HepG2 (cell line): ENCODE results near the gene NUTF2. TPM values are rescaled to one million over a fixed set of nuclear protein-coding genes. Genes with fewer than 3 reads are reported as not detected.

Experiments
- AKAP8 ChIP-seq: sonication (generic); formaldehyde crosslinking; IDR thresholded peaks from 2 replicates; pipeline ENCODE4 v1.5.1; 2020; ENCODE audit warnings: mild to moderate bottlenecking, missing genetic modification reagents
- CHCHD3 ChIP-seq: sonication (generic); formaldehyde crosslinking; IDR thresholded peaks from 2 replicates; pipeline ENCODE4 v1.8.0; 2022; ENCODE audit warnings: mild to moderate bottlenecking, missing genetic modification reagents, moderate library complexity
- JUND ChIP-seq: sonication (generic); formaldehyde crosslinking; IDR thresholded peaks from 2 replicates; pipeline ENCODE4 v1.8.0; 2022; ENCODE audit warnings: mild to moderate bottlenecking, missing genetic modification reagents
- MAF1 ChIP-seq: sonication (generic); formaldehyde crosslinking; IDR thresholded peaks from 2 replicates; pipeline ENCODE4 v1.5.0; 2020; ENCODE audit warnings: missing genetic modification reagents, borderline replicate concordance
- POLR2G ChIP-seq: fragments of 200-400 bp; formaldehyde crosslinking; IDR thresholded peaks from 2 replicates; pipeline ENCODE4 v1.6.1; 2018; ENCODE audit warnings: mild to moderate bottlenecking, low read depth, low read length, moderate library complexity
- RAD21 ChIP-seq: fragments of 450-650 bp; formaldehyde crosslinking; IDR thresholded peaks from 2 replicates; pipeline ENCODE4 v1.5.0; 2020; ENCODE audit warnings: mild to moderate bottlenecking
- RELA ChIP-seq: sonication (generic); formaldehyde crosslinking; IDR thresholded peaks from 2 replicates; pipeline ENCODE4 v1.4.0; 2020; ENCODE audit warnings: missing genetic modification reagents
- SIX4 ChIP-seq: sonication (generic); formaldehyde crosslinking; IDR thresholded peaks from 2 replicates; pipeline ENCODE4 v1.4.0; 2020; ENCODE audit warnings: missing genetic modification reagents
- SP4 ChIP-seq: sonication (generic); formaldehyde crosslinking; IDR thresholded peaks from 2 replicates; pipeline ENCODE4 v1.8.1; 2023; ENCODE audit warnings: mild to moderate bottlenecking, missing genetic modification reagents
- SRY ChIP-seq: sonication (generic); formaldehyde crosslinking; IDR thresholded peaks from 2 replicates; pipeline ENCODE4 v1.8.0; 2022; ENCODE audit warnings: mild to moderate bottlenecking, missing genetic modification reagents
- ZNF253 ChIP-seq: sonication (generic); formaldehyde crosslinking; IDR thresholded peaks from 2 replicates; pipeline ENCODE4 v1.8.0; 2022; ENCODE audit warnings: mild to moderate bottlenecking, missing genetic modification reagents, borderline replicate concordance
- ZNF468 ChIP-seq: sonication (generic); formaldehyde crosslinking; IDR thresholded peaks from 2 replicates; pipeline ENCODE4 v1.8.0; 2022; ENCODE audit warnings: mild to moderate bottlenecking, moderate library complexity, missing genetic modification reagents
- ZNF530 ChIP-seq: sonication (generic); formaldehyde crosslinking; IDR thresholded peaks from 2 replicates; pipeline ENCODE4 v1.5.0; 2020; ENCODE audit warnings: low read depth, mild to moderate bottlenecking, missing genetic modification reagents
- ZSCAN31 ChIP-seq: sonication (generic); formaldehyde crosslinking; IDR thresholded peaks from 2 replicates; pipeline ENCODE4 v1.5.0; 2020; ENCODE audit warnings: low read depth, mild to moderate bottlenecking, missing genetic modification reagents
- polyA plus RNA-seq, 8 experiments: library from polyadenylated mRNA; depleted of rRNA in 3 of 8; stranded (reverse) in 7 of 8; unstranded in 1 of 8; fragments of >200 nt; fragmentation: Illumina TruSeq in 4 of 8; extraction: Trizol in 4 of 8; gene quantifications; 2 replicates each; pipeline versions ENCODE4 v1.2.1 to v1.2.3, GENCODE V29; 2011 to 2016; ENCODE audit warnings: low read depth in 4 of 8, missing spikeins in 1 of 8, mixed read lengths in 1 of 8; ENCODE audit not compliant: insufficient read depth in 1 of 8
- total RNA-seq, 5 experiments: library from RNA; depleted of rRNA; stranded (reverse); fragments of >200 nt; fragmentation: Illumina TruSeq; extraction: Trizol; gene quantifications; 2 replicates each; pipeline ENCODE4 v1.2.3, GENCODE V29; 2016; ENCODE audit warnings: low read depth in 1 of 5
- TF ChIP-seq, protein P1 (sequence below), 2 experiments: sonication (generic) in 1 of 2; formaldehyde crosslinking in 1 of 2; IDR thresholded peaks; 2 replicates each; pipeline versions ENCODE4 v1.4.0 to v1.6.1; 2018 to 2020; ENCODE audit warnings: missing genetic modification reagents in 2 of 2, borderline replicate concordance in 1 of 2, low read depth in 1 of 2, mild to moderate bottlenecking in 1 of 2, missing biosample characterization in 1 of 2
- TF ChIP-seq, protein P2 (sequence below): sonication (generic); formaldehyde crosslinking; IDR thresholded peaks from 2 replicates; pipeline ENCODE4 v1.8.0; 2023; ENCODE audit warnings: mild to moderate bottlenecking, missing genetic modification reagents
- TF ChIP-seq, protein P3 (sequence below): sonication (generic); formaldehyde crosslinking; IDR thresholded peaks from 2 replicates; pipeline ENCODE4 v1.4.0; 2020; ENCODE audit warnings: missing genetic modification reagents
- TF ChIP-seq, protein P4 (sequence below): sonication (generic); formaldehyde crosslinking; IDR thresholded peaks from 2 replicates; pipeline ENCODE4 v1.4.0; 2020; ENCODE audit warnings: missing genetic modification reagents
- TF ChIP-seq, protein P5 (sequence below): sonication (generic); formaldehyde crosslinking; IDR thresholded peaks from 2 replicates; pipeline ENCODE4 v1.5.0; 2020; ENCODE audit warnings: missing genetic modification reagents
- TF ChIP-seq, protein P6 (sequence below): sonication (generic); formaldehyde crosslinking; IDR thresholded peaks from 2 replicates; pipeline ENCODE4 v1.4.0; 2020; ENCODE audit warnings: mild to moderate bottlenecking, missing genetic modification reagents

The NUTF2 gene
- total and polyA plus RNA-seq, 2 of the 13 experiments (the other 11 are each of a cell fraction or from before 2014, with no cell fraction given): 168 to 214 TPM

DNA sequence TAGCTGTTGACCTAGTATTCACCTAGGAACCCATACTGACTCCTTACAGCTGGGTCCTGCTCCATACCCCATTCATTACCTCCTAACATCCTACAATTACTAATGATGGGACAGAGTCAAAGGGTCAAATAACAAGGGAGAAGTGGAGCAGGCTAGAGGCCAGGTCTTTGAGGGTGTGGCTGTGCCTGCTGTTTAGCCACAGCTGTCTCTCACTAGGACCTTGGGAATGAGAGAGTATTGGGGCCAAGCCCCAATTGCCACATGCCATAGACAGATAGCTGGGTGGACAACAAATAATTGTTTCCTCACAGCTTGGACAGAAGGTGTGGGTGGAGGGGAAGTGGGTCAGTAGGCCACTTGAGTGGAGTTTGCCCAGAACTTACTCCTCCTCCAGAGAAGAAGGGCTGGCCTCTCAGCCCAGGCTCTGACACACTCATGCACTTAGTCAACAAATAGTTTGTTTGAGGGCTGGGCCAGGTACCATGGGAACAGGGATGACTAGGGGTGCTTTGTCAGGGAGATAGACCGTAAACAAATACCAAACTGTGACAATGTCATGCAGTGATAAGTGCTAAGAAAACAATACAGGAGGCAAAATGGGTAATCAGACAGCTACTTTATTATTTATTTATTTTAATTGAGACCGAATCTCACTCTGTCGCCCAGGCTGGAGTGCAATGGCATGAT, 11.0 kb downstream of the NUTF2 start (continued):
- TF ChIP-seq RELA: no peak
- TF ChIP-seq POLR2G: no peak
- 0 out of 2 replicates have a peak, but pooled peaks have one; percentile 10 for TF ChIP-seq SP4
- no peak for TF ChIP-seq ZNF530 (CRISPR knock-in tag)
- TF ChIP-seq RAD21 (CRISPR knock-in tag): no peak
- no peak for TF ChIP-seq CHCHD3 (CRISPR knock-in tag)
- no peak for TF ChIP-seq SIX4 (CRISPR knock-in tag)
- TF ChIP-seq ZNF253: no peak
- no peak for TF ChIP-seq MAF1
- TF ChIP-seq, protein P1, sequence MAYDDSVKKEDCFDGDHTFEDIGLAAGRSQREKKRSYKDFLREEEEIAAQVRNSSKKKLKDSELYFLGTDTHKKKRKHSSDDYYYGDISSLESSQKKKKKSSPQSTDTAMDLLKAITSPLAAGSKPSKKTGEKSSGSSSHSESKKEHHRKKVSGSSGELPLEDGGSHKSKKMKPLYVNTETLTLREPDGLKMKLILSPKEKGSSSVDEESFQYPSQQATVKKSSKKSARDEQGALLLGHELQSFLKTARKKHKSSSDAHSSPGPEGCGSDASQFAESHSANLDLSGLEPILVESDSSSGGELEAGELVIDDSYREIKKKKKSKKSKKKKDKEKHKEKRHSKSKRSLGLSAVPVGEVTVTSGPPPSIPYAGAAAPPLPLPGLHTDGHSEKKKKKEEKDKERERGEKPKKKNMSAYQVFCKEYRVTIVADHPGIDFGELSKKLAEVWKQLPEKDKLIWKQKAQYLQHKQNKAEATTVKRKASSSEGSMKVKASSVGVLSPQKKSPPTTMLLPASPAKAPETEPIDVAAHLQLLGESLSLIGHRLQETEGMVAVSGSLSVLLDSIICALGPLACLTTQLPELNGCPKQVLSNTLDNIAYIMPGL (CRISPR knock-in tag; IDR thresholded peaks at IDR 0.05; ENCODE audit: borderline replicate concordance in 1 of 2, low read depth in 1 of 2): 0 out of 4 replicates have a peak, but pooled peaks of 1 of the 2 experiments have one; percentile 21
- TF ChIP-seq SRY (CRISPR knock-in tag): no peak
- TF ChIP-seq, protein P2, sequence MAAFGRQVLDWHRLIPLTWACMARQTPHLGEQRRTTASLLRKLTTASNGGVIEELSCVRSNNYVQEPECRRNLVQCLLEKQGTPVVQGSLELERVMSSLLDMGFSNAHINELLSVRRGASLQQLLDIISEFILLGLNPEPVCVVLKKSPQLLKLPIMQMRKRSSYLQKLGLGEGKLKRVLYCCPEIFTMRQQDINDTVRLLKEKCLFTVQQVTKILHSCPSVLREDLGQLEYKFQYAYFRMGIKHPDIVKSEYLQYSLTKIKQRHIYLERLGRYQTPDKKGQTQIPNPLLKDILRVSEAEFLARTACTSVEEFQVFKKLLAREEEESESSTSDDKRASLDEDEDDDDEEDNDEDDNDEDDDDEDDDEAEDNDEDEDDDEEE: no peak
- TF ChIP-seq AKAP8 (CRISPR knock-in tag): peak; percentile 76; the same call in 1 of the 2 replicates
- TF ChIP-seq, protein P3, sequence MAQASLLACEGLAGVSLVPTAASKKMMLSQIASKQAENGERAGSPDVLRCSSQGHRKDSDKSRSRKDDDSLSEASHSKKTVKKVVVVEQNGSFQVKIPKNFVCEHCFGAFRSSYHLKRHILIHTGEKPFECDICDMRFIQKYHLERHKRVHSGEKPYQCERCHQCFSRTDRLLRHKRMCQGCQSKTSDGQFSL (CRISPR knock-in tag): no peak
- TF ChIP-seq JUND: no peak
- TF ChIP-seq, protein P4, sequence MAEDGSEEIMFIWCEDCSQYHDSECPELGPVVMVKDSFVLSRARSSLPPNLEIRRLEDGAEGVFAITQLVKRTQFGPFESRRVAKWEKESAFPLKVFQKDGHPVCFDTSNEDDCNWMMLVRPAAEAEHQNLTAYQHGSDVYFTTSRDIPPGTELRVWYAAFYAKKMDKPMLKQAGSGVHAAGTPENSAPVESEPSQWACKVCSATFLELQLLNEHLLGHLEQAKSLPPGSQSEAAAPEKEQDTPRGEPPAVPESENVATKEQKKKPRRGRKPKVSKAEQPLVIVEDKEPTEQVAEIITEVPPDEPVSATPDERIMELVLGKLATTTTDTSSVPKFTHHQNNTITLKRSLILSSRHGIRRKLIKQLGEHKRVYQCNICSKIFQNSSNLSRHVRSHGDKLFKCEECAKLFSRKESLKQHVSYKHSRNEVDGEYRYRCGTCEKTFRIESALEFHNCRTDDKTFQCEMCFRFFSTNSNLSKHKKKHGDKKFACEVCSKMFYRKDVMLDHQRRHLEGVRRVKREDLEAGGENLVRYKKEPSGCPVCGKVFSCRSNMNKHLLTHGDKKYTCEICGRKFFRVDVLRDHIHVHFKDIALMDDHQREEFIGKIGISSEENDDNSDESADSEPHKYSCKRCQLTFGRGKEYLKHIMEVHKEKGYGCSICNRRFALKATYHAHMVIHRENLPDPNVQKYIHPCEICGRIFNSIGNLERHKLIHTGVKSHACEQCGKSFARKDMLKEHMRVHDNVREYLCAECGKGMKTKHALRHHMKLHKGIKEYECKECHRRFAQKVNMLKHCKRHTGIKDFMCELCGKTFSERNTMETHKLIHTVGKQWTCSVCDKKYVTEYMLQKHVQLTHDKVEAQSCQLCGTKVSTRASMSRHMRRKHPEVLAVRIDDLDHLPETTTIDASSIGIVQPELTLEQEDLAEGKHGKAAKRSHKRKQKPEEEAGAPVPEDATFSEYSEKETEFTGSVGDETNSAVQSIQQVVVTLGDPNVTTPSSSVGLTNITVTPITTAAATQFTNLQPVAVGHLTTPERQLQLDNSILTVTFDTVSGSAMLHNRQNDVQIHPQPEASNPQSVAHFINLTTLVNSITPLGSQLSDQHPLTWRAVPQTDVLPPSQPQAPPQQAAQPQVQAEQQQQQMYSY: no peak
- TF ChIP-seq, protein P5, sequence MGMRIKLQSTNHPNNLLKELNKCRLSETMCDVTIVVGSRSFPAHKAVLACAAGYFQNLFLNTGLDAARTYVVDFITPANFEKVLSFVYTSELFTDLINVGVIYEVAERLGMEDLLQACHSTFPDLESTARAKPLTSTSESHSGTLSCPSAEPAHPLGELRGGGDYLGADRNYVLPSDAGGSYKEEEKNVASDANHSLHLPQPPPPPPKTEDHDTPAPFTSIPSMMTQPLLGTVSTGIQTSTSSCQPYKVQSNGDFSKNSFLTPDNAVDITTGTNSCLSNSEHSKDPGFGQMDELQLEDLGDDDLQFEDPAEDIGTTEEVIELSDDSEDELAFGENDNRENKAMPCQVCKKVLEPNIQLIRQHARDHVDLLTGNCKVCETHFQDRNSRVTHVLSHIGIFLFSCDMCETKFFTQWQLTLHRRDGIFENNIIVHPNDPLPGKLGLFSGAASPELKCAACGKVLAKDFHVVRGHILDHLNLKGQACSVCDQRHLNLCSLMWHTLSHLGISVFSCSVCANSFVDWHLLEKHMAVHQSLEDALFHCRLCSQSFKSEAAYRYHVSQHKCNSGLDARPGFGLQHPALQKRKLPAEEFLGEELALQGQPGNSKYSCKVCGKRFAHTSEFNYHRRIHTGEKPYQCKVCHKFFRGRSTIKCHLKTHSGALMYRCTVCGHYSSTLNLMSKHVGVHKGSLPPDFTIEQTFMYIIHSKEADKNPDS: no peak
- no peak for TF ChIP-seq ZNF468 (CRISPR knock-in tag)
- TF ChIP-seq, protein P6, sequence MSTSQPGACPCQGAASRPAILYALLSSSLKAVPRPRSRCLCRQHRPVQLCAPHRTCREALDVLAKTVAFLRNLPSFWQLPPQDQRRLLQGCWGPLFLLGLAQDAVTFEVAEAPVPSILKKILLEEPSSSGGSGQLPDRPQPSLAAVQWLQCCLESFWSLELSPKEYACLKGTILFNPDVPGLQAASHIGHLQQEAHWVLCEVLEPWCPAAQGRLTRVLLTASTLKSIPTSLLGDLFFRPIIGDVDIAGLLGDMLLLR (CRISPR knock-in tag): no peak
- no peak for TF ChIP-seq ZSCAN31 (CRISPR knock-in tag)
